Middle frontal gyrus (tissue), 1 donor: ENCODE data around the gene PPM1E.
"Not testable (repeated sequence)": the region's sequence is repeated elsewhere in the genome, so short reads cannot be mapped to it uniquely, and the experiment has no call there.

Source experiments
- DNase-seq: peaks from one replicate; pipeline ENCODE4 v3.0.0-alpha.2; 2015; ENCODE audit warnings: low spot score; ENCODE audit errors: extremely low spot score

PPM1E gene

GRCh38 chr17:58755577-58756245 lies at the start of gene PPM1E:
Gene PPM1E, plus strand, starts transcription at chr17:58755854.
- DNase-seq, result peak; percentile 48

GRCh38 chr17:58706351-58707140 lies 49.1 kb upstream of the PPM1E start:
- DNase-seq, result no peak

- peak; percentile 17 for DNase-seq
Observed at GRCh38 chr17:58710948-58711552, 44.6 kb upstream of the PPM1E start.

- no peak for DNase-seq
Observed at GRCh38 chr17:58722274-58722673, 33.4 kb upstream of the PPM1E start.

GRCh38 chr17:58722696-58723095 lies 33.0 kb upstream of the PPM1E start:
- DNase-seq, result no peak

- DNase-seq, result no peak
Observed at GRCh38 chr17:58728798-58729197, 26.9 kb upstream of the PPM1E start.

GRCh38 chr17:58730937-58731336 lies 24.7 kb upstream of the PPM1E start:
- no peak for DNase-seq

GRCh38 chr17:58734040-58734439 lies 21.6 kb upstream of the PPM1E start:
- DNase-seq, result no peak

- DNase-seq, result no peak
Observed at GRCh38 chr17:58734811-58735210, 20.8 kb upstream of the PPM1E start.

GRCh38 chr17:58741121-58741625 lies 14.5 kb upstream of the PPM1E start:
- DNase-seq, result no peak

- no peak for DNase-seq
Observed at GRCh38 chr17:58747674-58748073, 8.0 kb upstream of the PPM1E start.

- DNase-seq, result not testable (repeated sequence)
Observed at GRCh38 chr17:58749627-58750026, 6.0 kb upstream of the PPM1E start.

GRCh38 chr17:58753026-58753425 lies 2.6 kb upstream of the PPM1E start:
- DNase-seq, result no peak

- no peak for DNase-seq
Observed at GRCh38 chr17:58755269-58755576, 431 bp upstream of the PPM1E start.

- no peak for DNase-seq
Observed at GRCh38 chr17:58756246-58757161, 850 bp downstream of the PPM1E start.

- no peak for DNase-seq
Observed at GRCh38 chr17:58757162-58757613, 1.5 kb downstream of the PPM1E start.

GRCh38 chr17:58758890-58759289 lies 3.2 kb downstream of the PPM1E start:
- no peak for DNase-seq

- DNase-seq, result no peak
Observed at GRCh38 chr17:58759522-58759921, 3.9 kb downstream of the PPM1E start.

- no peak for DNase-seq
Observed at GRCh38 chr17:58760248-58760647, 4.6 kb downstream of the PPM1E start.

- no peak for DNase-seq
Observed at GRCh38 chr17:58763263-58763662, 7.6 kb downstream of the PPM1E start.

GRCh38 chr17:58764373-58764772 lies 8.7 kb downstream of the PPM1E start:
- DNase-seq, result no peak
